Erythroblast (primary cell): ENCODE results near the gene LMBRD1.

Experiments used
- GATA1 ChIP-seq: IDR thresholded peaks from 2 replicates; pipeline ENCODE4 v1.6.1; 2011; ENCODE audit warnings: low read depth, mild to moderate bottlenecking, control low read depth, low read length, moderate library complexity
- POLR2A ChIP-seq: IDR thresholded peaks from 2 replicates; pipeline ENCODE4 v1.6.1; 2011; ENCODE audit warnings: mild to moderate bottlenecking, low read length

DNA sequence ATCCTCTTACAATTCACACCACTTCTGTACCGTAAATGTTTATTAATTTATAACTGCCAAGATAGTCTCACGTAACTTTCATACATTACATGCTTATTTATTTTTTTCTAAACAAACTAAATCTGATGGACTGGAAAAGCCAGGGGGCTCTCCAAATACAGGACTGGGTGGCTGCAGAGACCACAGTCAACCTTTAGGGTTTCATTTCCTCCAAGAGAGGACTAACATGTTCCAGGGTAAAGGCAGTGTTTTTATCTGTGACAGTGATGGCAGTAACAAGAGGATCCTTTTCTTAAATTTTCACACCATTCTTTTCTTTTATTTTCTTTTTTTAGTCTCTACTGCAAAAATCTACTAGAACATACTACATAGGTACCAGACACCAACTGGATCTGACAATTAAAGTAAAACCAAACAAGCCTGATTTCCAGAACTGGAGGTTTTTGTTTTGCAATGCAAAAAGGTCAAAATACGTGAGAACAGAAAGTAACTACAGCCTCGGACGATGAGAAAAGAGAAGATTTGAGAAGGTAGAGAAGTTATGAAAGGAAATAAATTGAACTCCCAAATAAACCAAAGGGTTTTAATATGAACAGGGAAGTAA is 1.2 kb downstream of the LMBRD1 start:
- TF ChIP-seq POLR2A, result no peak
- TF ChIP-seq GATA1, result no peak
